HL-60 (cell line): ENCODE measurements around the gene ADRM1.

ENCODE experiments used
- SPI1 ChIP-seq: IDR thresholded peaks from 2 replicates; pipeline ENCODE4 v1.6.1; 2012; ENCODE audit warnings: low read depth, mild to moderate bottlenecking, borderline replicate concordance
- TF ChIP-seq, protein P1 (sequence below): IDR thresholded peaks from one replicate; pipeline ENCODE4 v1.5.1; 2011; ENCODE audit warnings: low read length, control low read depth, inconsistent platforms; ENCODE audit not compliant: insufficient read depth
- TF ChIP-seq, protein P2 (sequence below): IDR thresholded peaks from 2 replicates; pipeline ENCODE4 v1.6.1; 2012; ENCODE audit warnings: low read depth; ENCODE audit not compliant: insufficient replicate concordance

DNA sequence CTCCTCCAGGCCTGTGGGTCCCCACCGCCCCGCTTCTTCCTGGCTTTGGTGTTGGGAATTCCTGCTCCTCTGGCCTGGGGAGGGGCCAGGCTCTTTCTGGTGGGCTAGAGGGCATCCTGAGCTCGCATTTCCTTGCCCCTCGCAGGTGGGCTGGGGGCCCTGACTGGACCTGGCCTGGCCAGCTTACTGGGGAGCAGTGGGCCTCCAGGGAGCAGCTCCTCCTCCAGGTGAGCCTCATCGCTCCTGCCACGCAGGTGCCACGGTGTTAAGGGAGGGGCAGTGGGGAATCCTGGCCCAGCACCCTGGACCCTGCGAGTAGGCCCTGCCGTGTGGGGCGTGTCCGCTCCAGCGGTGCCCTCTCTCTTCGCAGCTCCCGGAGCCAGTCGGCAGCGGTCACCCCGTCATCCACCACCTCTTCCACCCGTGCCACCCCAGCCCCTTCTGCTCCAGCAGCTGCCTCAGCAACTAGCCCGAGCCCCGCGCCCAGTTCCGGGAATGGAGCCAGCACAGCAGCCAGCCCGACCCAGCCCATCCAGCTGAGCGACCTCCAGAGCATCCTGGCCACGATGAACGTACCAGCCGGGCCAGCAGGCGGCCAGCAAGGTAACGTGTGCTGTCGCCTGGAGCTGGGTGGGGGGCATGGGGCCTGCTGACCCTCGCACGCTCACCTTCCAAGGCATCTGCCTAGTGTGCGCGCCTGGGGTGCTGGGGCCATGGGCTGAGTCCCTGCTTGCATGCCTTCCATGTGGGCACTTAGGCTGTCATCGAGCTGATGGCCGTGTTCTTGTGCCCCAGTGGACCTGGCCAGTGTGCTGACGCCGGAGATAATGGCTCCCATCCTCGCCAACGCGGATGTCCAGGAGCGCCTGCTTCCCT lies 4.7 kb downstream of the ADRM1 start:
- TF ChIP-seq, protein P1, sequence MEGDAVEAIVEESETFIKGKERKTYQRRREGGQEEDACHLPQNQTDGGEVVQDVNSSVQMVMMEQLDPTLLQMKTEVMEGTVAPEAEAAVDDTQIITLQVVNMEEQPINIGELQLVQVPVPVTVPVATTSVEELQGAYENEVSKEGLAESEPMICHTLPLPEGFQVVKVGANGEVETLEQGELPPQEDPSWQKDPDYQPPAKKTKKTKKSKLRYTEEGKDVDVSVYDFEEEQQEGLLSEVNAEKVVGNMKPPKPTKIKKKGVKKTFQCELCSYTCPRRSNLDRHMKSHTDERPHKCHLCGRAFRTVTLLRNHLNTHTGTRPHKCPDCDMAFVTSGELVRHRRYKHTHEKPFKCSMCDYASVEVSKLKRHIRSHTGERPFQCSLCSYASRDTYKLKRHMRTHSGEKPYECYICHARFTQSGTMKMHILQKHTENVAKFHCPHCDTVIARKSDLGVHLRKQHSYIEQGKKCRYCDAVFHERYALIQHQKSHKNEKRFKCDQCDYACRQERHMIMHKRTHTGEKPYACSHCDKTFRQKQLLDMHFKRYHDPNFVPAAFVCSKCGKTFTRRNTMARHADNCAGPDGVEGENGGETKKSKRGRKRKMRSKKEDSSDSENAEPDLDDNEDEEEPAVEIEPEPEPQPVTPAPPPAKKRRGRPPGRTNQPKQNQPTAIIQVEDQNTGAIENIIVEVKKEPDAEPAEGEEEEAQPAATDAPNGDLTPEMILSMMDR = no peak
- TF ChIP-seq, protein P2, sequence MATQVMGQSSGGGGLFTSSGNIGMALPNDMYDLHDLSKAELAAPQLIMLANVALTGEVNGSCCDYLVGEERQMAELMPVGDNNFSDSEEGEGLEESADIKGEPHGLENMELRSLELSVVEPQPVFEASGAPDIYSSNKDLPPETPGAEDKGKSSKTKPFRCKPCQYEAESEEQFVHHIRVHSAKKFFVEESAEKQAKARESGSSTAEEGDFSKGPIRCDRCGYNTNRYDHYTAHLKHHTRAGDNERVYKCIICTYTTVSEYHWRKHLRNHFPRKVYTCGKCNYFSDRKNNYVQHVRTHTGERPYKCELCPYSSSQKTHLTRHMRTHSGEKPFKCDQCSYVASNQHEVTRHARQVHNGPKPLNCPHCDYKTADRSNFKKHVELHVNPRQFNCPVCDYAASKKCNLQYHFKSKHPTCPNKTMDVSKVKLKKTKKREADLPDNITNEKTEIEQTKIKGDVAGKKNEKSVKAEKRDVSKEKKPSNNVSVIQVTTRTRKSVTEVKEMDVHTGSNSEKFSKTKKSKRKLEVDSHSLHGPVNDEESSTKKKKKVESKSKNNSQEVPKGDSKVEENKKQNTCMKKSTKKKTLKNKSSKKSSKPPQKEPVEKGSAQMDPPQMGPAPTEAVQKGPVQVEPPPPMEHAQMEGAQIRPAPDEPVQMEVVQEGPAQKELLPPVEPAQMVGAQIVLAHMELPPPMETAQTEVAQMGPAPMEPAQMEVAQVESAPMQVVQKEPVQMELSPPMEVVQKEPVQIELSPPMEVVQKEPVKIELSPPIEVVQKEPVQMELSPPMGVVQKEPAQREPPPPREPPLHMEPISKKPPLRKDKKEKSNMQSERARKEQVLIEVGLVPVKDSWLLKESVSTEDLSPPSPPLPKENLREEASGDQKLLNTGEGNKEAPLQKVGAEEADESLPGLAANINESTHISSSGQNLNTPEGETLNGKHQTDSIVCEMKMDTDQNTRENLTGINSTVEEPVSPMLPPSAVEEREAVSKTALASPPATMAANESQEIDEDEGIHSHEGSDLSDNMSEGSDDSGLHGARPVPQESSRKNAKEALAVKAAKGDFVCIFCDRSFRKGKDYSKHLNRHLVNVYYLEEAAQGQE = no peak
- TF ChIP-seq SPI1 = no peak
